SKM-1 (cell line): ENCODE results near the gene TBC1D26.
"Not testable (repeated sequence)": the region's sequence is repeated elsewhere in the genome, so short reads cannot be mapped to it uniquely, and the experiment has no call there.

Source experiments
- DNase-seq: peaks from one replicate; lab custom pipeline; 2025; ENCODE audit not compliant: unreplicated experiment; lab: John Stamatoyannopoulos, UW

The TBC1D26 gene

DNA sequence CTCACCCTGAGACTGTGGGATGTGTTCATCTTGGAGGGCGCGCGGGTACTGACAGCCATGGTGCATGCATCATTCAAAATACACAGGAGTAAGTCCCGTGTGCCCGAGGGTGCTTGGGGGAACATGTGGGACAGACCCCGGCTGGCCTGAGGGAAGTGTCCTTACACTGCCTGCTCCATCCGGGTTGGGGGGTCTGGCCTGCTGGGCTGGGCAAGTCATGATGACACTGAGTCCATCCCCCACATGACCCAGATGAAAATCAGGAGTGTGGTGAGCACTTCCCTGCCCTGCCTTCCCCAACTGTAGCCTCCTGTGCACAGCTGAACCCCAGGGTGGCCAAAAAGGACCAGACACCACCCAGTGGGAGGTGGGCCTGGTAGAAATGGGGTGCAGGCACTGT, 10.8 kb downstream of the TBC1D26 start:
- DNase-seq = no peak

DNA sequence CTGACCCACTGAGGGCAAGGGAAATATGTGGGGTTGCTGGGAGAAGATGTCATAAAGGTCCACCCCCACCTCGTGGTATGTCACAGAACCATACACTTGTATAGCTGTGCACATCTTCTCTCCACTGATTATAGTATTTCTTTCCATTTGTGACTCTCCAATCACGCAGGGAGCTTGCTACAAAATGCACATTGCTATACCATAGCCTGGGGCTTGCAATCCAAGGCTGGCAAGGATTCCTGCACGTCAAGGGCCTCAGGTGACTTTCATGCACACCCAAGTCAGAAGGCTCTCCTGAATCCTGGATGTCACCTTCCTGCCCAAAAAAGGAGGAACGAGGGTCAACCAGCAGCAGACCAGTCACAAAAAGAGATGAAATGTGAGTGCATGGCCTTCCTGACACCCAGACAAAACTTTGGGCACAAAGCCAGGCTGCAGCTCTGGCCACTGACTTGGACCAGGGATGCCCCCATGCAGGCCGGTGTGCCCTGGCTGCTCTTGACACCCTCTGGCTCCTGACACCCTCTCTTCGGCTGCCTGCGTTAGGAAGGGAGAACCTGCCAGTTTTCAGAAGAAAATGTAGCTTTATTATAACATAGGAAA, 12.1 kb downstream of the TBC1D26 start:
- DNase-seq = no peak

DNA sequence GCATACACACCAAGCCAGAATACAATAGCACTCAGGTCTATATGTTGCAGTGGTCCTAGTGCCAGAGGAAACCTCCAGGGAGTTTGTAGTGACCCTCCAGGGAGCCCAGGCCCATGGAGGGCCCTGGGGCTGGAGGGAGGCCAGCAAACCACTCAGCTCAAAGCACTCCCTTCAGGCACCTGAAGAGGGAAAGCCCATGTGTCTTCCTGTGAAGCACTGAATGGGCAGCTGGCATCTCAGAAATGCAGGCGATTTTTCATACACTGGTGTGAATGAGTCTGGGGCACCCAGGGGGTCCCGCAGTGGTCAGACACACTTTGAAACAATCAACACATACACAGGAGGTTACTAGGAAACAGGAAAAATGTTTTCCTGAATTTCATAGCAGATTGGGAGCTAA, 12.8 kb downstream of the TBC1D26 start:
- no peak for DNase-seq

DNA sequence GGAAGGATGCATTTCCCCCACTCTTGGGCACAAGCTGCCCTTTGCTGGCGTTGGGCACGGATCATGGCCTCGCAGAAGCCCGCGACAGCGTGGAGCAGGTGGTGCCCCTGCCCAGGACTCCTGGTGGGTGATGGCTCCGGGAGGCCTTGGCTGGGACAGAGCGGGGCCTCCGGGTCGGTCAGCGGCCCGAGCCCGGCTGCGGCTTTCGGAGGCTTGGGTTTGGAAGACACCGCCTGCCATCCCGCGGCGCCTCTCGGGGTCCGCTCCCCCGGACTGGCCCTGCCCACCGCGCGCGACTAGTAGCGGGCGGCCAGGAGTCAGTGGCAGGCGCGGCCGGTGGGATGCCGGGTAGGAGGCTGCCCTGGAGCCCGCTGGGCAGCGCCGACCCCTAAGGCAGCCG, 17.3 kb downstream of the TBC1D26 start:
- DNase-seq = not testable (repeated sequence)

DNA sequence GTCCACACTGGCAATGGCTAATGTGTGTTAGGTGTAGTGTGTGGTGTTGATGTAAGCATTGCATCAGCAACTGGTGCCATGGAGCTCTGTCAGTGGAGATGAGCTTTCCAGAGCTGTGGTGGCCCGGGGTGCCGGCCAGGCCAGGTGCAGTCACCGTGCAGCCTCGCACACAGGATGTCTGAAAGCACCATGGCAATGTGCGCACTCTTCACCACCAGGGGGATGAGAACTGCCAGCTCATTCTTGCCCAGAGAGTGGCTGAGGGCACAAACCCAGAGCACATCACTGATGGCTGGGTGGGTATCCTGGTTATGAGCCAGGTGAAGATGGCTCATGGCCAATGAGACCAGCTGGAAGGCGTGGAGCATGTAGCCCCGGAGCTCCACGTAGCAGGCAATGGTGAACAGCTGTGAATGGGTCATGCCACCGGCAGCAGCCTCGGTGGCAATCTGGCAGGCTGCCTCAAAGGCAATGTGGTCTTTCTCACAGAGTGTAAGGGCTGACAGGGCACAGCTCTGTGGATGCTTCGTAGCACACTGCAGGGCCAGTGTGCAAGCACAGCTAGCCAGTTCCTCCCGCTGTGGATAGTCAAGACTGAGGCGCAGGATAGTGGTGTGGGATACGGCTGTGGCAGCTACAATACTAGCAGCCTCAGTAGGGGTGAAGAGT, 36.9 kb downstream of the TBC1D26 start:
- not testable (repeated sequence) for DNase-seq

DNA sequence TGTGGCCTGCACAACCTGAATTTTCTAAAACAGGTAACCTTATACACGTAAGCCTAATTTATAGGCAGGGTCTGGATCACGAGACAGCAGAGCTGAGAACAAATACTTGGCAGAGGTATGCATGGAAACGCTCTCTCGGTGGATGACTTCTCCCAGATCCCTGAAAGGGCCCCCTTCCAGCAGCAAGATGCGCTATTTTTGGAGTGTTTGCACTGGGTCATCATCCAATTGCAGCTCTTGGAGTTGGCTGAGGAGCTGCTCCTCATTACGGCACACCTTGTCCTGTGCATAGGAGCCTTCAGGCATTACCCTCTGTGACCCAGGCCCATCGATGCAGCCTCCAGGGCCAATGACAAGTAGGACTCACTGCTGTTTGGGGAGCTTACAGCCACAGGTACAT, 38.6 kb downstream of the TBC1D26 start:
- not testable (repeated sequence) for DNase-seq

DNA sequence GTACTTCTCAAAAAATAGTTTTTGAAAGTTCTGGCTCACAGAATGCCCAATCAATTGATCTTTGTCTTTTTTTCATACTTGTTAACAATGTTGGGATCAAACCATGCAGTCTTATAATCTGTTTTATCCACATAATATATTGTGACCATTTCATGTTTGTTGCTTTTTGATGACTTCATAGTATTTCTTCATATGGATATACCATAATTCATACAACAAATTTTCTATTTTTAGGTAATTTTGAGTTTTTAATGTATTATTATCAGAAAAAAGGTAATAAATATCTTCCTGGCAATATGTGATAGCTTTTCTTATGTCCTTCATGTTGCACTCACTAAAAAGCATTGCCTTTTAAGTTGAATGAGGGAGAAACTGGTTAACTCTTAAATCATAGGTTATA, 44.8 kb downstream of the TBC1D26 start:
- DNase-seq = no peak

DNA sequence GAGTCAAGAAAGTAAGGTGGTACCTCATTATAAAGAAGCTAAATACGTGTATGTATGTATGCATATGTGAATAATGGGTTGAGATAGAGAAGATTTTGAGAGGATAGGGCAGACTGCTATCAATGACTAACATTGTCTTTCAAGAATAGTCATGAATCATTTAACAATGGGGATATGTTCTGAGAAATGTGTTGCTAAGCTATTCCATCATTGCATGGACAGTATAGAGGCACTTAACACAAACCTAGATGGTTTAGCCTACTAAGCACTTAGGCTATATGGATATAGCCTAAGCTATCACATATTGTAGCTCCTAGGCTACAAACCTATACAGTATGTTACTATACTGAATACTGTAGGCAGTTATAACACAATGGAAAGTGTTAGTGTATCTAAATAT, 45.2 kb downstream of the TBC1D26 start:
- no peak for DNase-seq

DNA sequence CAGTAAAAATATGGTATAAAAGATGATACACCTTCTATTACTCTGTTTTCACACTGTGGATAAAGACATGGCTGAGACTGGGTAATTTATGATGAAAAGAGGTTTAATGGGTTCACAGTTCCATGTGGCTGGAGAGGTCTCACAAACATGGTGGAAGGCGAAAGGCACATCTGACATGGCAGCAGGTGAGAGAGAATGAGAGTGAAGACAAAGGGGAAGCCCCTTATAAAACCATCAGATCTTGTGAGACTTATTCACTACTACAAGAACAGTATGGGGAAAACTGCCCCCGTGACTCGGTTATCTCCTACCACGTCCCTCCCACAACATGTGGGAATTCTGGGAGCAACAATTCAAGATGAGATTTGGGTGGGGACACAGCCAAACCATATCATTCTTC, 45.6 kb downstream of the TBC1D26 start:
- no peak for DNase-seq

DNA sequence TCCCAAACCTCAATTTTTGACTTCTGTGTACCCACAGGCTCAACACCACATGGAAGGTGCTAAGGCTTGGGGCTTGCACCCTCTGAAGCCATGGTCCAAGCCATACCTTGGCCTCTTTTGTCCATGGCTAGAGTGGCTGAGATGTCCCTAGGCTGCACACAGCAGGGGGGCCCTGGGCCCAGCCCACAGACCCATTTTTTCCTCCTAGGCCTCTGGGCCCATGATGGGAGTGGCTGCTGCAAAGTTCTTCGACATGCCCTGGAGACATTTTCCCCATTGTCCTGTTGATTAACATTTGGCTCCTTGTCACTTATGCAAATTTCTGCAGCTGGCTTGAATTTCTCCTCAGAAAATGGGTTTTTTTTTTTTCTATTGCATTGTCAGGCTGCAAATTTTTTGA, 47.0 kb downstream of the TBC1D26 start:
- no peak for DNase-seq

DNA sequence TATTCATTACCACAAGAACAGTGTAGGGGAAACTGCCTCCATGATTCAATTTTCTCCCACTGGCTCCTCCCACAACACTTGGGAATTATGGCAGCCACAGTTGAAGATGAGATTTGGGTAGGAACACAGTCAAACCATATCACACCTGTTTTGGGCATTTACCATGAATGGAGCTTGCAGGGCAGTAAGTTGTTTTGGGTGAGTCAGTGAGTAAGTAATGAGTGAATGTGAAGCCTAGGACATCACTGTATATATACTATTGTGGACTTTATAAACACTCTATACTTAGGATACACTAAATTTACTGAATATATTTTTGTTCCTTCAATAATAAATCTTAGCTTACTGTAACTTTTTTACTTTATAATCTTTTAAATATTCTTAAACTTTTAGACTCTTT, 48.1 kb downstream of the TBC1D26 start:
- no peak for DNase-seq

DNA sequence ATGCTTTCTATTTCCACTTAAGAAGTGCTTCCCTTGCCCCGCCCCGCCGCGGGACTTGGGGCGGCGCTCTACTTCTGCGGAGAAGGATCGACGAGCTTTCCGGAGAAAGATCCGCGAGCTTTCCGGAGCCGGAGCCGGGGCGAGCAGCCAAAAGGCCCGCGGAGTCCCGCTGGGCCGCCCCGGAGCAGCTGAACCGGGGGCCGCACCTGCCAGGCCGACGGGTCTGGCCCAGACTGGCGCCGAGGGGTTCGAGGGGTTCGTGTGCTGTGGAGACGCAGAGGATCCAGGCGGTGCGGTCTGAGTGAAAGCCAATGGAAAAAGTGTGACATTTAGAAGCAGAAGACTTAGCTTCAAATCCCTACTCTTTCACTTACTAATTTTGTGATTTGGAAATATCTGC, 50.8 kb downstream of the TBC1D26 start:
- DNase-seq = no peak

DNA sequence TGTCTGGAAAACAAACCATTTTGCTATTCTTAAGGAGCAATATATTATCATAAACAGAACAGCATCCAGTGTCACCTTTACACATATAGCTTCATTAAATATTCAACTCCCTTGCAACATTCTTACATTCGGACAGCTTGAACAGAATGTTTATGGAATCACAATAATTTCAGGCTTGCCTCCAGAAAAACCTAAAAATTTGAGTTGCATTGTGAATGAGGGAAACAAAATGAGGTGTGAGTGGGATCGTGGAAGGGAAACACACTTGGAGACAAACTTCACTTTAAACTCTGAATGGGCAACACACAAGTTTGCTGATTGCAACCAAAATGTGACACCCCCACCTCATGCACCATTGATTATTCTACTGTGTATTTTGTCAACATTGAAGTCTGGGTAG, 51.4 kb downstream of the TBC1D26 start:
- no peak for DNase-seq

DNA sequence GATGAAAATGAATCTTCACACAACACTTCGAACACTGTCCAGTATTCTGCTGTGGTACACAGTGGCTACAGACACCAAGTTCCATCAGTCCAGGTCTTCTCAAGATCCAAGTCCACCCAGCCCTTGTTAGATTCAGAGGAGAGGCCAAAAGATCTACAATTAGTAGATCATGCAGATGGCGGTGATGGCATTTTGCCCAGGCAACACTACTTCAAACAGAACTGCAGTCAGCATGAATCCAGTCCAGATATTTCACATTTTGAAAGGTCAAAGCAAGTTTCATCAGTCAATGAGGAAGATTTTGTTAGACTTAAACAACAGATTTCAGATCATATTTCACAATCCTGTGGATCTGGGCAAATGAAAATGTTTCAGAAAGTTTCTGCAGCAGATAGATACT, 52.3 kb downstream of the TBC1D26 start:
- DNase-seq = not testable (repeated sequence)

DNA sequence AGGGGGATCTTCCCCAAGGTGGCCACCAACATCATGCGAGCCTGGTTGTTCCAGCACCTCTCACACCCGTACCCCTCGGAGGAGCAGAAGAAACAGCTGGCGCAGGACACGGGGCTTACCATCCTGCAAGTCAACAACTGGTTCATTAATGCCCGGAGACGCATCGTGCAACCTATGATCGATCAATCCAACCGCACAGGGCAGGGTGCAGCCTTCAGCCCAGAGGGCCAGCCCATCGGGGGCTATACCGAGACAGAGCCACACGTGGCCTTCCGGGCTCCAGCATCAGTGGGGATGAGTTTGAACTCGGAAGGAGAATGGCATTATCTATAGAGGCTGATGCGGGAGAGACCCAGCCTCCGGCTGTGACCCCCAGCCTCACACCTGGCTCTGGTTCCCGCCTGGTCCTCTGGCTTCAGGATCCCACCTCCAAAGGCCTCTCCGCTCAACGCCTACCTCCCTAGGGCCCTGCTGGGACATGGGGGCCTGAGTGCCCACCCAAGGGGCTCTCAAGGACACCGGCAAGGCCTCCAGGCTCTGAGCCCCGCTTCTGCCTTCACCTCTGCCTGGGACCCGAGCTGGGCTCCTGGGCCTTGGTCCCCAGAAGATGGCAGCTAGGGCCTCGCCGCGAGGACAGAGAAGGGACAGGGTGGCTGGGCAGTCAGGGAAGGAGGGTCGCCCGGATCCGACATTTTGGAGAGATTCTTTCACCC, 55.4 kb downstream of the TBC1D26 start:
- DNase-seq = not testable (repeated sequence)

DNA sequence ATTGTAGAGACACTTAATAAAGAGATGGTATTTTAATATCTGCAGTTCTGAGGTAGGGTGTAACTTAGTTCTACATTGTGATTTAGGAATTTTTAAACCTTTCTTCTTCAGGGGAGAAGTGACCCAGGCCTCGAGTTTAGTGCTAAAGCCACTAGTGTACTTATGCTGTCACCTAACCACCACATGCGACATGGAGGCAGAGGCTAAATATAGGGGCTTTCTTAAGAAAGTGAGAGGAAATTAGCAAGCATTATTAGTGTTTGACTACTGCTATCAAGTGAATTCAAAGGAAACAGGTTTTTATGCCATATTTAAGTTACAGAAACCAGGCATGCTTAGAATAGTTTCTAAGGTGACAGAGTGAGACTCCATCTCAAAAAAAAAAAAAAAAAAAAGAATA, 56.3 kb downstream of the TBC1D26 start:
- not testable (repeated sequence) for DNase-seq
